RPMI7951 (cell line): ENCODE measurements around the gene FIZ1. TPM values are rescaled to one million over a fixed set of nuclear protein-coding genes. Genes with fewer than 3 reads are reported as not detected.
"Not testable (repeated sequence)": the region's sequence is repeated elsewhere in the genome, so short reads cannot be mapped to it uniquely, and the experiment has no call there.

Experiments used
- DNase-seq: peaks from one replicate; pipeline ENCODE4 v3.0.0-alpha.2; 2012; ENCODE audit warnings: low read depth
- total RNA-seq: library from RNA; depleted of rRNA; stranded (reverse); fragments of >200 nt; shearing (Covaris generic); gene quantifications from 2 replicates; pipeline ENCODE4 v1.2.3, GENCODE V29; 2014

FIZ1 gene
- total RNA-seq, 1 experiment from 2014 or later = 2.4 TPM

DNA sequence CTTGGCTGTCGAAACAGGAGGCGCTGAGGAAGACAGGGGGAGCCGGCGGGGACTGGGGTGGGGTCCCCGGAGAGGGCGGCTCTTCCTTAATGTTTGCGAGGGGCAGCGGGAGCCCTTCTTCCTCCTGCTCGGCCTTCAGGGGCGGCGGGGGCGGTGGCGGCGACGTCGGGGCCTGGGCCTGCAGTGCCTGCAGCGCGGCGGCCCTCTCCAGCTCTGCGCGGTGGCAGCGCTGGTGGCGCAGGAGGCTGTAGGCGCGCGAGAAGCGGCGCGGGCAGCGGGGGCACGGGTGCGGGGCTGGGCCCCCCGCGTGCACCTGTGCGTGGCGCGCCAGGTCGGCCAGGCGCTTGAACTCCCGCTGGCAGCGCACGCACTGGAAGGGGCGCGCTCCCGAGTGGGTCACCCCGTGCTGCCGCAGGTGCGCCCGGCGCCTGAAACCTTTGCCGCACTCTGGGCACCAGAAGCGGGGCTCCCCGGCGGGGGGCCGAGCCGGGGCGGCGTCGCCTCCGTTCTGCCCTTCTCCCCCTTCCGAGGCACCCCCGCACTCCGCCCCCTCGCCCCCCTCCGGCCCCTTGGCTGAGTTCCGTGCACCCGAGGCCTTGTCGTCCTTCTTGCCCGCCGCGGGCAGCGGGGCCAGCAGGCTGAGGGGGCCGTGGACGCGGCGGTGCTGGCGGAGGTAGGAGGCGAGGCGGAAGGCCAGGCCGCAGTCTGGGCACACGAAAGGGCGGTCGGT is 21.1 kb downstream of the FIZ1 start:
- no peak for DNase-seq

DNA sequence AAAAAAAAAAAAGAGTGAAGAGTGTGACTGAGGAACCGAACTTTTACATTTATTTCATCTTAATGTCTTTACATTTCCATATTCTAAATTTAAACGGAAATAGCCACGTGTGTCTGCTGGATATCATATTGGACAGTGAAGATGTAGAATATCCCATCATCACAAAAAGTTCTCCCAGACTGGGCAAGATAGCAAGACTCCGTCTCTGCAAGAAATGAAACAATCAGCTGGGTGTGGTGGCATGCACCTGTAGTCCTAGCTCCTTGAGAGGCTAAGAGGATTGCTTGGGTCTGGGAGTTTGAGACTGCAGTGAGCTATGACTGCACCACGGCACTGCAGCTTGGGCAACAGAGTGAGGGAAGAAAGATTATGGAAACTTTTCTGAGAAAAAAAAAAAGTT is 22.6 kb downstream of the FIZ1 start:
- no peak for DNase-seq

- not testable (repeated sequence) for DNase-seq
Measured at GRCh38 chr19:55573929-55574328, 25.4 kb downstream of the FIZ1 start.

DNA sequence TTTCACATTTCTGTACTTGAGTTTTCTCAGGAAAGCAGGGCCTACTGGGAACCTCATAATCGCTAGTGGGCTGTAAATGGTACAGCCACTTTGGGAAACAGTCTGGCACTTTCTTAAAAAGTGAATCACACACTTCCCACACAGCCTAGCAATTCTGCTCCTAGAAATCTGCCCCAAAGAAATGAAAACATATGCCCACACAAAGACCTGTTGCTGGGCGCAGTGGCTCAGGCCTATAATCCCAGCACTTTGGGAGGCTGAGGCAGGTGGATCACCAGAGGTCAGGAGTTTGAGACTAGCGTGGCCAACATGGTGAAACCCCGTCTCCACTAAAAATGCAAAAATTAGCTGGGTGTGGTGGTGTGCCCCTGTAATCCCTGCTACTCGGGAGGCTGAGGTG is 29.8 kb downstream of the FIZ1 start:
- not testable (repeated sequence) for DNase-seq

DNA sequence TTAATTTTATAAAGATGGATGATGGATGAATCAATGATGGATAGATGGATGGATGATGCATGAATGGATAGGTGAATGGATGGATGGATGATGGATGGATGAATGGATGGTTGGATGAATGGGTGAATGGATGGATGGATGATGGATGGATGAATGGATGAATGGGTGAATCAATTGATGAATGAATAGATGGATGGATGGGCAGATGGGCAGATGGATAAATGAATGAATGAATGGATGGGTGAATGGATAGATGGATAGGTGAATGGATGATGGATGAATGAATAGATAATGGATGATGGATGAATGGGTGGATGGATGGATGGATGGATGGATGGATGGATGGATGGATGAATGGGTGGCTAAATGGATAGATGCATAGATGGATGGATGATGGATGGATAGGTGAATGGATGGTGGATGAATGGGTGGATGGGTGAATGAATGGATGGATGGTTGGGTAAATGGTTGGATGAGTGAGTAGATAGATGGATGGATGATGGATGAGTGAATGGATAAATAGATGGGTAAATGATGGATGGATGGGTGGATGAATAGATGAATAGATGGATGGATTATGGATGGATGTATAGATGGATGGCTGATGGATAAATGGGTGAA is 31.5 kb downstream of the FIZ1 start:
- no peak for DNase-seq

DNA sequence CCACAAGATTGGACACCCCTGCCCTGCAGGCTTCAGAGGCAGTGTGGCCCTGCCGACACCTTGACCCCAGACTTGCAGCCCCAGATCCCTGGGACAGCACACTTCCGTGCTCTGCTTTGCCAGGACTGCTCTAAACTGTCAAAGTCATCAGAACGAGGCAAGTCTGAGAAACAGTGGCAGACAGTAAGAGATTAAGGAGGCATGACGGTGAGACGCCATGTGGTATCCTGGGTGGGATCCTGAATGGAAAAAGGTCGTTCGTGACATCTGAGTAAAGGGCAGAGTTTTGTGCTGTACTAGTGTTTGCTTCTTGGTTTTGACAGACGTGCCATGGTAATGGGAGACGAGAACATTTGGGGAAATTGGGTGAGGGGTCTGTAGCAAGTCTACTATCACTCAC is 32.5 kb downstream of the FIZ1 start:
- no peak for DNase-seq

- no peak for DNase-seq
Measured at GRCh38 chr19:55563261-55563690, 36.0 kb downstream of the FIZ1 start.

DNA sequence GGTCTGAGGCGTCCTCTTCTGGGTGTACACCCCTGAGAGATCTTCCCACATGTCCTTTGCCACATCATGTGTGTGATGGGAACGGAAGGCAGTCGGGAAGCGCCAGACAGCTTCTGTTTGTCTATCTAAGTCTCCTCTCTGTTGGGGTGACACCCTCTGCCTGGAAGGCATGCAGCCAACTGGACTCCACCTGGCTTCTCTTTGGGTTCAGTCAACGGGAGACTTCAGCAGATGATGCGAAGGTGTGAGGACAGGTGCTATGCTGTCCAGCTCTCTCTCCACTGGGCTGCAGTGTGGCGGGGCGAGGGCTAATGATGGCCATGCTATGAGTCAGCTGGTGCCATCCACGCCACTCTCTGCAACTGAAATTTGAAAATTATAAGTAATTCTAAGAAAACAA is 39.6 kb downstream of the FIZ1 start:
- DNase-seq = no peak

GRCh38 chr19:55554741-55555152 is 44.6 kb downstream of the FIZ1 start:
- no peak for DNase-seq

DNA sequence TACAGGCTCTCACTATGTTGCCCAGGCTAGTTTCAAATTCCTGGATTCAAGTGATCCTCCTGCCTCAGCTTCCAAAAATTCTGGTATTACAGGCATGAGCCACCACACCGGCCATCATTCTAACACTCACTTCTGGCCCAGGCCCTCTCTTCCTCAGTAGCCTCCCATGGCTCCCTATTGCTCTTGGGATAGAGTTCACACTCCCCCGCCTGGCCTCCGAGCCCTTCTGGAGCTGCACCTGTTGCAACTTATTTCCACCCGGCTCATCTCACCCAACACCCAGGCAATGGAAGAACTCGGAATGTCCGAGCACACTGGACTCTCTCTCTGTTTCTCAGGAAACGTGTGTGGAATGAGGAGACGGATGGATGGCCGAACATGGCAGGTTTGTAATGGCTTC is 45.0 kb downstream of the FIZ1 start:
- no peak for DNase-seq

- no peak for DNase-seq
Measured at GRCh38 chr19:55553217-55554182, 45.8 kb downstream of the FIZ1 start.

- DNase-seq = peak; percentile 66
Measured at GRCh38 chr19:55552620-55553019, 46.7 kb downstream of the FIZ1 start.

- DNase-seq = no peak
Measured at GRCh38 chr19:55552206-55552605, 47.1 kb downstream of the FIZ1 start.

GRCh38 chr19:55550321-55550650 is 49.0 kb downstream of the FIZ1 start:
- no peak for DNase-seq

DNA sequence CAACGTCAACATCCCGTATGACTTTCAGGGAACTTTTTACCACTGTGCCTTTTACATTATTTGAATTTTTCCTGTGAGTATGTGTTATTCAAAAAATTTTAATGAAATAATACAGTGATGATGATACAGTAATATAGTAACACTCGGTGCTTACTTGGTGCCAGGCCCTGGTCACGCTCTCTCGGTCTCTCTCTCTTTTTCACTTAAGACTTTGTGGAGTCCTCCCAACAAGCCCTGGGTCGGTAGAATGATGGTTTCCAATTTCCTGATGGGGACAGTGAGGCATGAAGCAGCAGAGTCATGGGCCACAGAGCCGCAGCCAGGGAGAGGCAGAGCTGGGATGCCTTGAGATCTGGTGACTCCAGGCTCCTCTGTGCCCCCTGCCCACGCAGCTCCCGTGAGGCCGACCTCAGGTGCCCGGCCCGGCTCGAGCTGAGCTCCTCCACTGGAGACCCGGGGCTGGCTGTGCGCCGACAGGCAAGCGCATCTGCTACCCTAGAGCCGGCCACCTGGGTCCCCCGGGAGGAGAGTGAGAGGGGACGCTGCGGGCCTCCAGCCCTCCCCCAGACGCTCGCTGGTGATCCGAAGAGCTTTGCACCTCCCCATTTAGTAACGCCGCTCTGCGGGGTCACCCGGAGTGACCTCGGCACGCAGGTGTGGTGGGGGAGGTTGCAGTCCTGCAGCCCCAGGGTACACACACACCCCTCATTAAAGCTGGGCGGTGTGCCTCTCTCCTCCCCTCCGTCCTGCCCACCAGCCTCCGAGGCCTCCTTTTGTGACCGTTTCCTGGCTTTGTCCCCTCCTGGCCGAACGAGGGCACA is 49.6 kb downstream of the FIZ1 start:
- DNase-seq = peak; percentile 54

DNA sequence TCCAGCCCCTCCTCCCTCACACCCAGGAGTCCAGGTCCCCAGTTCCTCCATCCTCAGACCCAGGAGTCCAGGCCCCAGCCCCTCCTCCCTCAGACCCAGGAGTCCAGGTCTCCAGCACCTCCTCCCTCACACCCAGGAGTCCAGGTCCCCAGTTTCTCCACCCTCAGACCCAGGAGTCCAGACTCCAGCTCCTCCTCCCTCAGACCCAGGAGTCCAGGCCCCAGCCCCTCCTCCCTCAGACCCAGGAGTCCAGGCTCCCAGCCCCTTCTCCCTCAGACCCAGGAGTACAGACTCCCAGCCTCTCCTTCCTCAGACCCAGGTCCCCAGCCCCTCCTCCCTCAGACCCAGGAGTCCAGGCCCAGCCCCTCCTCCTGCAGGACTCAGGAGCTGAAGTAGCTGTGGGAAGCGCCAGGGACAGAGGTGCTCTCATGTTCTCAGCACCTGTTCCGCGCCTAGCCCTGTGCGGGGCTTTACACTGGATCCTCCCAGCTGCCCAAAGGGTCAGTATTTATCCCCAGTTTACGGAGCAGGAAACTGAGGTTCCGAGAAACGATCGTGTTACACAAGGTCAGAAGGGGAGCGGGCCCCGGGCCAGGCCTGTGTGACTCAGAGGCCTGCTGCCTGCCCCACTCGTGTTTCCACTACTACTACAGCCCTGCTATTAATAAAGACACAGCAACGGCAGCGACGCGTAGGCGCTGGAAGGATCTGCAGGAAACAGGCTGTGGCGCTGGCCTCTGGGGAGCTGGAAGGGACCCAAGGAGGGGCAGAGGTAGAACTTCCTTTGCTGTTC is 52.3 kb downstream of the FIZ1 start:
- DNase-seq = peak; percentile 86

GRCh38 chr19:55546011-55546410 is 53.3 kb downstream of the FIZ1 start:
- no peak for DNase-seq

- DNase-seq = no peak
Measured at GRCh38 chr19:55545443-55545842, 53.9 kb downstream of the FIZ1 start, which contains the start of gene SBK3. Gene SBK3 (minus strand): TSS chr19:55545543. CDS start chr19:55545543, 0 bp downstream.

- peak; percentile 38 for DNase-seq
Measured at GRCh38 chr19:55544776-55545439, 54.4 kb downstream of the FIZ1 start.

DNA sequence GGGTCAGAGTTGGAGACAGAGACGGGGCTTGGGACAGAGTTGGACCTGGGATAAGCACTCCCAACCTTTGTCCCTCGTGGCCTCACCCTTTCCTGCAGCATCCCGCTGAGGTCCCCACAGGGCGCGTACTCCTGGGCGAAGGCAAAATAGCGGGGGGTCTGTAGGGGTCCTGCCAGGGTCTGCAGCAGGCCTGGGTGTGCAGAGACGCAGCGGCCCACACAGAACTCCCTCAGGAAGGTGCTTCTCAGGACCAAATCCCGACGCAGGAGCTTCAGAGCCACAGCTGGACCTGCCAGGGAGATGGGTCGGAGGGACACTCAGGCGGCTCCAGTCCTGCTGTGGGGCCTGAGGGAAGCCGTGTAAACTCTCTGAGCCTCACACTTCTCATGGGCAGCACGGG is 55.3 kb downstream of the FIZ1 start:
- DNase-seq = no peak
